Measurements from ENCODE around the gene CERS5.

- TF ChIP-seq CTCF (IDR thresholded peaks at IDR 0.05) (no peak), POLR2AphosphoS5 (IDR thresholded peaks at IDR 0.05) (no peak), POLR2A (IDR thresholded peaks at IDR 0.05) (no peak), EP300 (IDR thresholded peaks at IDR 0.05) (no peak)
Measured at GRCh38 chr12:50192236-50192635, 25.1 kb upstream of the CERS5 start.
